HG03045 (cell line): ENCODE data around the gene NLGN1.

ENCODE experiments used
- ATAC-seq: cut with Tn5 transposase; IDR thresholded peaks from one replicate; pipeline ENCODE4 v1.9.1; 2021; ENCODE audit warnings: mild to moderate bottlenecking, moderate library complexity; ENCODE audit not compliant: unreplicated experiment

NLGN1 gene

GRCh38 chr3:173750095-173750494 is 352.6 kb downstream of the NLGN1 start:
- no peak for ATAC-seq

- ATAC-seq: no peak
These were observed 353.0 kb downstream of the NLGN1 start for GRCh38 chr3:173750591-173750990.

- ATAC-seq: no peak
These were observed 356.0 kb downstream of the NLGN1 start for GRCh38 chr3:173753593-173753992.

GRCh38 chr3:173755161-173755560 is 357.6 kb downstream of the NLGN1 start:
- no peak for ATAC-seq

GRCh38 chr3:173761161-173761560 is 363.6 kb downstream of the NLGN1 start:
- no peak for ATAC-seq

GRCh38 chr3:173762501-173762900 is 365.0 kb downstream of the NLGN1 start:
- ATAC-seq: no peak

GRCh38 chr3:173770011-173770410 is 372.5 kb downstream of the NLGN1 start:
- ATAC-seq: no peak

- no peak for ATAC-seq
These were observed 373.4 kb downstream of the NLGN1 start for GRCh38 chr3:173770796-173771573.

GRCh38 chr3:173773800-173774199 is 376.3 kb downstream of the NLGN1 start:
- ATAC-seq: no peak

GRCh38 chr3:173774294-173774693 is 376.8 kb downstream of the NLGN1 start:
- no peak for ATAC-seq

GRCh38 chr3:173778251-173778650 is 380.7 kb downstream of the NLGN1 start:
- ATAC-seq: no peak

- ATAC-seq: no peak
These were observed 382.5 kb downstream of the NLGN1 start for GRCh38 chr3:173780067-173780466.

GRCh38 chr3:173785004-173785403 is 387.5 kb downstream of the NLGN1 start:
- no peak for ATAC-seq

GRCh38 chr3:173789530-173790162 is 392.1 kb downstream of the NLGN1 start:
- no peak for ATAC-seq

GRCh38 chr3:173793963-173794362 is 396.4 kb downstream of the NLGN1 start:
- ATAC-seq: no peak

GRCh38 chr3:173796405-173796804 is 398.9 kb downstream of the NLGN1 start:
- ATAC-seq: no peak

GRCh38 chr3:173796890-173797289 is 399.3 kb downstream of the NLGN1 start:
- no peak for ATAC-seq

- no peak for ATAC-seq
These were observed 401.7 kb downstream of the NLGN1 start for GRCh38 chr3:173799060-173799816.

- no peak for ATAC-seq
These were observed 402.6 kb downstream of the NLGN1 start for GRCh38 chr3:173800154-173800553.

GRCh38 chr3:173814809-173815208 is 417.3 kb downstream of the NLGN1 start:
- no peak for ATAC-seq

GRCh38 chr3:173819368-173819767 is 421.8 kb downstream of the NLGN1 start:
- no peak for ATAC-seq
